HG03460 (cell line): Measurements from ENCODE around the gene HLCS.

Experiments
- ATAC-seq: cut with Tn5 transposase; IDR thresholded peaks from one replicate; pipeline ENCODE4 v1.9.1; 2021; ENCODE audit not compliant: unreplicated experiment

Gene HLCS

DNA sequence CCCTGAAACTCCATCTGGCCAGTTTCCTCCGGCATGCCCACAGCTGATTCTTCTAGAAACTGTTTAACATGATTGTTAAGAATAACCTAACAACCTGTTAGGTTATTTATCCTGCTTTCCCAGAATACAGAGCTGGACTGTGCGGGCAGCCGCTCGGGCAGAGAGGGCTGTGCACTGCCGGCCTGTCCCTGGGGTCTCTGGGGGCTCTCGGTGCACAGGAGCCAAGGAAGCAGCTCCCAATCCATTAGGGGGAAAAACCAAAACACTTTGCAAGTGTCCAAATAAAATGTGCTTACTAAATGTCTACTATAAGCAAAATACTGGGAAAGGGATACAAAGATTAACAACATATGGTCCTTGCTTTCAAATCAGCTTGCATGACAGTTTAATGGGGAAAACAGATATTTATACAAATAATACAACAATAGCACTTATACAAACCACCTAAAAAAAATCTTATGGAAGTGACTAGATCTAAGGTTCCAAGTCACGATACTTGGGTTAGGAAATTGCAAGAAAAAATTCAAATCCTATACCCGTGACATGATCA lies 50.7 kb downstream of the HLCS start:
- ATAC-seq: no peak

DNA sequence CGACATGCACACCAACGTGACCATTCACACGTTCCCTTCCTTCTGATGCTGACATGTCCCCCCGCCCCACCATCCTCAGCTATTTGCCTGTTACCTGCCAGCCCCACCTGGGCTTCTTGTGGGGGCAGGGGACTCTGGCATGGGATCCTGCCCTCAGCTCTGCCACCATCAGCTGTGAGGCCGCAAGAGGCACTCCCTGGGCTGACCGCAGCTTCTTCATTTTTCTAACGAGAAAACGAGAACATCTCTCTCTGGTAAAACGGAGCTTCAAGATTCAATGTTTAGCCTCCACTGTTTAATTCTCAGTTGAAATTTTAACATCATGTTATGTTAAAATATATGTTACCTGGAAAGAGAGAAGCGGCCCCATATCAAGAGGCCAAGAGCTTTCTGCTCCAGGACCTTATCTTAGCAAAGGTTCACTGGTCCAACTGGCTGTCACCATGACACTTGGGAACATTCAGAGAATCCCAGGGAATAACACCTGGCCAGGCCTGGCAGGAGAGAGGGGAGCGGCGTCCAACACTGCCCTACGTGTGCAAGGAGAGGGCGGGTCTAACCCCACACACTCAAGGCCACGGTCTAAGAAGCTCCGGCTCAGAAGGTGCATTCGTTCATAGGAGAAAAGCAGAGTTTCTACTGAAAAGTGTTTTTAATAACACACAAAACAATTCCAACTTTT lies 51.3 kb downstream of the HLCS start:
- no peak for ATAC-seq

DNA sequence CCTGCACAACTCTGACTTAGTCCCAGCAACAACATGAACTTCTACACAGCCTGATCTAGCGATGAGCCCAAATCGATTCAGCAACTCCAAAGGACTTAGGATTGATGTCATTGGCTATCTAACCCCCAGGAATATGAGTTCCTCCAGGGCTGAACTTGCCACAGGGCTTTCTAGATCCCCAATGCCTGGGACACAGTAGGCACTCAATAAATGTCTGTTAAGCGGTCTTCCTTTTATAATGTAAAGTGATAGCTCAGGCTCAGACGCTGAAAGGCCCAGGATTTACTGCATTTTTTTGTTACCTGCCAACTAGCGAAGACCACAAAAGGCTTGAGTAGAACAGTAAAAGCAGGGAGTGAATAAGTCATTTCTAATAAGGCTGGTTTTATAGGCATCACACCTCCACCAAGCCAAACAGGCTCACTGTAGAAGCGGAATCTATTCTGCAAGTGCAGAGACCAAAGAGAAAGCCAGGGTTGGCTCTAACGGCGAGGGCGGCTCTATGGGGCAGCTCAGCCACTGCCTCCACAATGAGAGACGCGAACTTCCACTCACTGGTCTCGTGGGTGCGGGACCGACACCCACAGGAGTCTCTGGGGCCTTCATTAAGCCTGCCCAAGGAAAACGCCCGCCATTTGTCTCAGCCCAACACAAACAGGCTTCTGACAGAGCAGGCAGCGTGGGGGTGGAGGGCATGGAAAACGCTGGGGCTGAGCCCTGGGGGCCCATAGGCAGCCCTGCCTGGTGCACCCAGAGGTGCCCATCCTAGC lies 52.0 kb downstream of the HLCS start:
- no peak for ATAC-seq

DNA sequence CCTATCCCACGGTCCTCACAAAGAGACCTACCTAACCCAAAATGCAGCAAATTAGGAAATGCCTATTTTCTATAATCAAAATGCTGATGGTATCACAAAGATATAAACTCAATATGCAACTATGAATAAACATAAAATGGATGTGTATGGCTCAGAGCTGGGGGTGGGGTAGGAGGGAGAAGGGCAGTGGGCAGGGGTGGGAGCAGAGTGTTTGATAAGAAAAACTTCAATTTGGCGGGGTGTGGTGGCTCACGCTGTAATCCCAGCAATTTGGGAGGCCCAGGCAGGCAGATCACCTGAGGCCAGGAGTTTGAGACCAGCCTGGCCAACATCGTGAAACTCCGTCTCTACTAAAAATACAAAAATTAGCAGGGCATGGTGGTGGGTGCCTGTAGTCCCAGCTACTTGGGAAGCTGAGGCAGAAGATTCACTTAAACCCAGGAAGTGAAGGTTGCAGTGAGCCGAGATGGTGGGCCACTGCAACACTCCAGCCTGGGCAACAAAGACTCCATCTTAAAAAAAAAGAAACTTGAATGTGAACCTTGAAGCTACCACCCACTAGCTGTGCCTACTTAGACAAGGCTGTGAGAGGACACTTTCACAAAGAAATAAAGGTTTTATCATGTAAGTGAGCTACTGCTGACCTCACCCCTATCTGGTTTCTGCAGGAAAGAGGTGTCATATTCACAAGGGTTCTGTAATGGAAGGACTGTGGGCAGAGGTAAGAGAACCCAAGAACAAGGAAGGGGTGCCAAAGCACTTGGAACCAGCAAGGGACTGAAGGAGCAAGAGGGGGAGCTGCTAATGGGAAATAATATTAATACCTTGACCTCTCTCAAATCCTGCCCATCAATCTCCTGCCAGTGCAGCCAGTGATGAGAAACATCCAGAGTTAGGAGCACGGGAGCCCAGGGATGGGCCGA lies 53.0 kb downstream of the HLCS start:
- no peak for ATAC-seq

DNA sequence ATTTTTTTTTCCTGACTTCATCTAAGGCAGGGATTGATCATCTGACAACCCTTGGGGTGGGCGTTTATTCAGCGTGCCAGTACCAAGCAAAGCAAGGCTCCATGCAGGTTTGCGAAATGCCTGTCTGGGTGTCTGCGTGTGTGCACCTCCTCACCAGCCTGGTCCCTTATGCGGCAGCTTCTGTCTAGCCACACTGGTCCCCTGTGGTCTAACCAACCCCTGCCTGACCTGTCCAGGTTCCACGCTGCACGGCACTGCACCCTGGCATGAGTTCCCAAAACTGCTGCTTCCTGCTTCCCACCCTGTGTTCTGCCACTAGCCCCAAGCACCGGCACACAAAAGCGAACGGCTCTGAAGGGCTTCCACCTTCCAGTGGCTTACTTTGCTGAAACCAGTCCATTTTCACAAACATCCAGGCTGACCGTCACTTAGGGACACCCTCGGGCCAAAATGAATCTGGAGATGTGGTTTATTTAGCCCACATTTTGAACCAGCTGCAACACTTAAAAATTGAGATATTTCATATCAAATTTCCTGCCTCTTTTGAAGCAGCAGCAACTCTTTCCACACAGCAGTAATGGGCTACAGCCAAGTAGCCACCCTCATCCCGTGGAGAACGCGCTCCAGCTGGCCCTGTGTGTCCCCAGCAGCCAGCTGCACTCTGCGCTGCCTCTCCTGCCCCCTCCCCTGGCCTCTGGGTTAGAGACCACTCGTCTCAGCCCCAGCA lies 55.7 kb downstream of the HLCS start:
- ATAC-seq: no peak

DNA sequence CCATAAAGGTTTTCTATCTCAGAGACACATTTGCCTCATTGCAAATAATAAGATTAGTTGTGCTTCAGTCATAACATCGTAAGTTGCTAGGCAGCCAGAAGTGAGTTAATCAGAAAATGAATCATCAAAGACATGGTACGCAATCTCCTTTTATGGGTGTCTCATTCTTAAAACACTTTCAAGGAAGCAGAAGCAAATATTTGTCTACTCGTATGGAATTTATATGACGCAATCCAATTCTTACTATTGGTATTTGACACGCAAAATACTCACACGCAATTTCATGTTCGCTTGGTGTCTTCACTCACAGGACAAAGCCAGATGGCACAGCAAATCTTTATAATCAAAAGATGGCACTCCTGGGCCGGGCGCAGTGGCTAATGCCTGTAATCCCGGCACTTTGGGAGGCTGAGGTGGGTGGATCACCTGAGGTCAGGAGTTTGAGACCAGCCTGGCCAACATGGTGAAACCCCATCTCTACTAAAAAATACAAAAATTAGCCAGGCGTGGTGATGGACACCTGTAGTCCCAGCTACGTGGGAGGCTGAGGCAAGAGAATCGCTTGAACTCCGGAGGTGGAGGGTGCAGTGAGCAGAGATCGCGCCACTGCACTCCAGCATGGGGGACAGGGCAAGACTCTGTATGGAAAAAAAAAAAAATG lies 56.4 kb downstream of the HLCS start:
- no peak for ATAC-seq

DNA sequence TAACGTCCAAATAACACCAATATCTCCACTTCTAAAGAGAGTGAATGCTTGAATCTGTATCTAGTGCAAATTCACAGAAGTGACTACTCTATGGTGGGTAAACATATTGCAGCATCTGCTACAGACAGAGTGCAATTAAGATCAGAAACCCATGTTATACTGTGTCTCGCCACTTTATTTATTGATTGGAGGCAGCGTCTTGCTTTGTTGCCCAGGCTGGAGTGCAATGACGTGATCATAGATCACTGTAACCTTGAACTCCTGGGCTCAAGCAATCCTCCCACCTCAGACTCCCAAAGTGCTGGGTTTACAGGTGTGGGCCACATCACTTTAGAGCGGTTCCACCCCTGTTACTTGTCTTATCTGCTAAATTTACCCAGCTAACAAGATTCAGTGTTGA lies 57.0 kb downstream of the HLCS start:
- no peak for ATAC-seq

DNA sequence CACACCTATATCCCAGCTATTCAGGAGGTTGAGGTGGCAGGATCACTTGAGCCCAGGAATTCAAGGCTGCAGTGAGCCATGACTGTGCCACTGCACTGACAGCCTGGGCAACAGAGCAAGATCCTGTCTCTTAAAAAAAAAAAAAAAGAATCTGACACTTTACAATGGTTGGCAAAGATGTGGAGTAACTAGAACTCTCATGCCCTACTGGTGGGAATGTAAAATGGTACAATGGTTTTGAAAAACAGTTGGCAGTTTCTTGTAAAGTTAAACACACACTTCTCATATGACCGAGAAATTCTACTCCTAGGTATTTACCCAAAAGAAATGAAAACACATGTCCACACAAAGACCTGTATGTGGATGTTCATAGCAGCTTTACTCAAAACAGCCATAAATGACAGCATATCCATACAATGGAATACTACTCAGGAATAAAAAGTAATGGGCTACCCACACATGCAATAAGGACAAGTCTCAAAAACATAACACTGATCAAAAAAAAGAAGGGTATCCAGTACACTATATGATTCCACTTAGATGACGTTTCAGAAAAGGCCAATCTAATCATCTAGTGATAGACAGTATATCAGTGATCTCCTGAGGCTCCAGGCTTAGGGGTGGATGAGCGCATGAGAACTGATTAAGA lies 58.1 kb downstream of the HLCS start:
- no peak for ATAC-seq

DNA sequence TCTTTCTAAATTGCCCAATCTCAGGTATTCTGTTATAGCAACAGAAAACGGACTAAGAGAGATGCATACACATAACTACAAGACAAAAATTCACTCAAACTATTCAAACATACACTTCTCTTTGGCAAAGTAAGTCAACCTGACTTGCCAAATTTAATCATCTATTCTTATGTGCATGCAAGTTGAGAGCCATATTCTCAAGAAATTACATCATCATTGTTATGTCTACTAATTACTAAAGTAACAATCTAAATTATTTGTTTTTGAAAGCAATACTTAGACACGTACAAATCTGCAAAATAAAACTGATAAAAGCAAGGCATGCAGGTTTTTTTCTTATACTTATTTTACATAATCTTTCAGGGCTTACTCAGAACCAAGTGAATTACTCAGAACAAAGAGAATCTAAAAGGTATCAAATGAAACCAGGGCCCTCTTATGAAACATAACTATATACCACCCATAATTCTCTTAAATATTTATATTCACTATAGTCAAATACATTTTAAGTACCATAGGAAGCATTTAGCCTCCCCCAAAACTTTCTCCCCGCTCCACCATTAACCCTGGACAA lies 62.3 kb downstream of the HLCS start:
- no peak for ATAC-seq

DNA sequence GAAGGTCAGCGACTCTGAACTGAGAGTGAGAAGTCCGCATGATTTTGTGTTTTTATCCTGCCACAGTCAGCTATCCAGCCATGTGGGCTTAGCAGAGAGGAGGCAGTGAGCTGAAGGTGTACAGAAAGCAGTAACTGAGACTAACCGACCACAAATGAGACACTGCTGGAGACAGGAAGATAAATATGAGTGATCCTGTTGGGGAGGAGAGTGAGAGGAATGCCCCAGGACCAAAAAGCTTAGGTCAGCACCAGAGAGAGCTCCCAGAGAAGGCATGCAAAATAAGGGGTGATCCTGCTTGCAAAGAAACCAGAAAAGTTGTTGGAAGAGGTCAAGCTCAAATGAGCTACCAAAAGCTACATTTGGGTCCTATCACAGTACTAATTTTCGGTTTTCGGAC lies 63.7 kb downstream of the HLCS start:
- no peak for ATAC-seq

DNA sequence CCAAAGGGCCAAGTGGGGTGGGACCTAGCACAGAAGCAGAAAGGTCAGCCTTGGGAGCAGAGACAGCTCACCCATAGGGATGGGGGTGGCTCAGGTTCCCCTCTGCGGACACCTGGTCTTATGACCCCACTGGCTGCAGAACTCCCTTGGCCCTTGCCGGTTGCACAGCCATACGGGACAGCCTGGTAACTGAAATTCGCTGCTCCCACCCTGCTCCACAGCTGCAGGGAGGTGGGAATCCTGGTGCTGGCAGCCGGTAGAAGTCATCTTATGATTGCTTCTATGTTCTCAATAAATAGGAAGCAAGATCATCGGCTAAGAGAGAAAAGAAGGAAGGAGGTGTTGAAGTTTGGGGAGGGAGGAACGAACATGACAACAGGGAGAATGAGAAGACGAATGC lies 64.1 kb downstream of the HLCS start:
- no peak for ATAC-seq

DNA sequence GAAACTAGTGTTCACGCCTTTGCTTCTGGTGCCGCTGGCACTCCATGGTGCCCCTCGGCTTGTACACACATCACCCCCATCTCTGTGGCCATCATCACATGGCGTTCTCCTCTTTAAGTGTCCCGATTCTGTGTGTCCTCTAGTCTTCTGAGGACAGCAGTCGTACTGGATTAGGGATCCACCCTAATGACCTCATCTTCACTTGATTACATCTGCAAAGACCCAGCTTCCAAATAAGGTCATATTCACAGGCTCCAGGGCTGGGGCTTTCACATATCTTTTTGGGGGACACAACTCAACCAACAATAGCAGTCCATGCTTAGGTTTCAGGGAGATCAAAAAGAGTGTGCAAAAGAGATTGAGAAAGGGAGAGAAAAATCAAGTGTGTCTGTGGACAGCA lies 64.9 kb downstream of the HLCS start:
- ATAC-seq: no peak

DNA sequence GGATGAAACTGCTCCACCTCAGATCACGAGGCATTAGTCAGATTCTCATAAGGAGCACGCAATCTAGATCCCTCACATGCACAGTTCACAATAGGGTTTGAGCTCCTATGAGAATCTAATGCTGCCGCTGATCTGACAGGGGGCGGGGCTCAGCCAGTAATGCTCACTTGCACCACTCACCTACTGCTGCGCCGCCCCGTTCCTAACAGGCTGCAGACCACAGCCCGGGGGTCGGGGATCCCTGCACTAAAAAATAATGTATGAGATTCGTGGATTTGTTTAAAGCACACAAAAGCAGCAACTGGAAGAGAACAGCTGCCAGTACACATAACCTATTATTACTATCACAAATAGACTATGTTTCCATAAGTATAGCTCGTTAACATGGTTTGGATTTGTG lies 72.9 kb downstream of the HLCS start:
- no peak for ATAC-seq

DNA sequence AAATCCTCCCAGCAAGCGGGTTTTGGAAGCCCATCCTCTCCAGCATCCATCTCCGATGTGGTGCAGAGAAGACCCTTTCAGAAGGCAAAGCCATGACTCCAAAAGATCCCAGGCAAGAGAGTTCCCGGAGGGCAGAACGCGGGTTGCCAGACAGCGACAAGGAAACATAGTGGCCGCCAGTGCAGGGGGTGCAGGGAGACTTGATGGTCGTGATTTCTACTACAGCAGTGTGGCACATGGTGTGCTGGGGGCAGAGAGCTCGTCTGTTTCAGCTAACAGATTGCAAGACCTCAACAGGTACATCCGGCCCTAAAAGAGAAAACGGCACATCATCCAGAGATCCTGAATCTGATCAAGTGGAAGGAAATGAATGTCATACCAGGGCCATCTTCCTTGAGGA lies 74.3 kb downstream of the HLCS start:
- no peak for ATAC-seq

DNA sequence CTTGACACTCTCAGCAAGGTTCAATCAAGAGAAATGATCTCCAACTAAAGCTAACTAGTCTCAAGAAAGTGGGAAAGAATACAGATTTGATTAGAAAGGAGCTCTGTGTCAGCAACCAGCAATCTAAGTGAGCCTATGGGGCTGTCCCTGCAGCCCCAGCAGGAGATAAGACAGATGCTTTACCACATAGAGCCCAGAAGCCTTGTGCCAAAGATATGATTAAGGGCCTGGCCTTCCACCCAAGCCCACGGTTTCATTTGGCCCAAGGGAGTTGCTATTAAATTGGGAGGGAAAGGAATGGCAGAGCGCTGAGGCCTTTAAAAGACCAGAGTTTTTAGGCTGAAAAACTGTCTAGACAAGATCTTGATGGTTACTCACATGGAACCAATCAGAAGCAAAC lies 74.8 kb downstream of the HLCS start:
- ATAC-seq: no peak

DNA sequence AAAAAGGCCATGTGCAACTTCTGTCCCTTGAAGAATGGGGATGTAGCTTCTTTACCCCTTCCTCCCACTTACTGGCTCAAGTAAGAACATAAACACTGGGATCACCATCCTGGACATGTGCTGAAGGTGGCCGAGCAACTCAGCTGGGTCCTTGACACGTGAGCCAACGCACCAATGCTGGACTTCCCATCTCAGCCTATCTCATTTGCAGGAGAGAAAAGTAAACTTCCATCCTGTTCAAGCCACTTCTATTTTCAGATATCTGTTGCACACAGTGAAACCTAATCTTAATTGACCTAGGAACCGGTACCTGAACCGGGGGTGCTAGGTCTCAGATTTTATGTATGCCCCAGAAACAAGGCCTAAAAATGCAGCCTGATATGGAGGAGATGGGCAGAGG lies 75.3 kb downstream of the HLCS start:
- ATAC-seq: no peak

DNA sequence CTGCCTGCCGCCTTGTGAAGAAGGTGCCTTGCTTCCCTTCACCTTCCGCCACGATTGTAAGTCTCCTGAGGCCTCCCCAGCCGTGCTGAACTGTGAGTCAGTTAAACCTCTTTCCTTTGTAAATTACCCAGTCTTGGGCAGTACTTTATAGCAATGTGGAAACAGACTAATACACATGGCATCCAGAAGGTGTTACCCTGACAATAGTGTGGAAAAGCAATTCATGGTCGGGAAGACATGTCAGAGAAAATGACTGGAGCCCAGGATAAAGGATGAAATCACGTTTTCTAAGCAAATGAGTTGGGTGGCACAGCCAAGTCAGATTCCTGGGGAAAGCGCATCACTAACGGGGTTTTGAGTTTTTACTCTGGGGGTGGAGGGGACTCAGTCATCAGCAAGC lies 76.4 kb downstream of the HLCS start:
- no peak for ATAC-seq

DNA sequence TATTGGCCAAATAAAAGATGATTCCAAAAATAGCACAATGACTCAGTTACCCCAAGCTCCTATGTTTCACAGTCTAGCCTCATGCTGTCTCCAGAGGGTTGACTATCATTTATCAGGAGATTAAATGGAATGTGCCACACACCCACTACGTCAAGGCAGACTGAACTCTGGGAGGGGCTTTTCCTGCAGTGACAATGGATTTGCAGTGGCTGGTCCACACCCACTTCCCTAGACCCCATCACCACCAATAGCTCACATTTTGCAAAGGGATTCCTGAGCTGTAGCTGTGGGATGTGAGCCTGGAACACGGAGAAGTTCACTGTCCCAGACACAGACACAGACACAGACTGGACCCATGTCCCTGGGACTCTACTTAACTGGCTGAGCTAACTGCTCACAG lies 77.1 kb downstream of the HLCS start:
- no peak for ATAC-seq

DNA sequence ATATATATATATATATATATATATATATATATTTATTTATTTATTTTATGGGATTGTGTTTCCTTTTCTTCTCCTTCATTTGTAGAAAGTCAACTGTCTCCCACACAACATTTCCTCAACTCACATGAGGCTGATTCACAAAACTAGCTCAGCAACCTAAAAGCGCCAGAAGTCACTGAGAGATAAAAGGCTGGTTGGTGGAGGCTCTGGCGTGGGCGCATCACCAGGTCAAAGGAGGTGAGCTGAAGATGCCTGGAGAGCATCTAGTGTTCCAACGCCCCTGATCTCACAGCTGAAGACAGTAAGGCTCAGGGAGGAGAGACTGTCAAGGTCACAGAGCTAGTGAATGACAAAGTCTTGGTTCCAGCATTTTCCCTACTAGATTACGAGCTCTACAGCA lies 78.0 kb downstream of the HLCS start:
- ATAC-seq: no peak
